Measurements from ENCODE around the gene DNAJC5. TPM values are rescaled to one million over a fixed set of nuclear protein-coding genes. Genes with fewer than 3 reads are reported as not detected.
A peak's percentile ranks its signal among the peaks of the same experiment; 100 is the strongest.

DNAJC5 gene
- total RNA-seq, 1 experiment from 2014 or later: 109 TPM

- DNase-seq (ENCODE audit: low spot score): no peak
Observed at GRCh38 chr20:63940071-63940471, 45.1 kb downstream of the DNAJC5 start.

GRCh38 chr20:63940472-63941266 lies 45.7 kb downstream of the DNAJC5 start:
- no peak for DNase-seq (ENCODE audit: low spot score)

DNA sequence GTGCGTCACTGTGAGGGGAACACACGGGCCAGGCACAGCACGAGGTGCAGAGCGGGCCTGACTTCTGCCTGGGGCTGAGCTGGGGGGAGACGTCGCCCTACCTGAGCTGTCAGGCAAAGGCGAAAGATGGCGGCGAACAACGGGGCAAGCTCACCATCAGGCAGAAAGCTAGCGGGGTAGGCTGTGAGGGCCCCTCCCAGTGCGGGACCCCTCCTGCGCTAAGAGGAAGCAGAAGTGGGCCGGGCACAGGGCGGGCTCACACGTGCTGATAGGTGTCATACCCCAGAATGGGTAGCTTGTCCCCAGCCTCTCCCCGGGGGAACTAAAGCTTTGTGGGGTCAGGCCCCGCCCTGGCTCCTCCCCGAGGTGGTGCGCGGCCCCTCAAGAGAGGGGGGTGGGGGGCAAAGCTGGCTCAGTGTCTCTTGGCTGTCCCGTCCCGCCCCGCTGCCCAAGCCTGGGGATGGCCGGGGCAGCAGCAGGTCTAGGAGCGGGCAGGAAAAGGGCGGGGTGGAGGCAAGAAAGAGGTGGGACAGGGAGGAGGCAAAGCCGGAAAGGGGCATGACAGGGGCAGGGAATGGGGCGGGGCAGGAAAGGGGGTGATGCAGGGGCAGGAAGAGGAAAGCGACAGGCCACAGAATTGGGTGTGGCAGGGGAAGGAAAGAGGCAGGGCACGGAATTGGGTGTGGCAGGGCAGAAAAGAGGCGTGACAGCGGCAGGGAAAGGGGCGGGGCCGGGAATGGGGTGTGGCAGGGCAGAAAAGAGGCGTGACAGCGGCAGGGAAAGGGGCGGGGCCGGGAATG lies 46.6 kb downstream of the DNAJC5 start:
- DNase-seq (ENCODE audit: low spot score): peak; percentile 83

GRCh38 chr20:63942250-63942951 lies 47.5 kb downstream of the DNAJC5 start:
- DNase-seq (ENCODE audit: low spot score): peak; percentile 58

- no peak for DNase-seq (ENCODE audit: low spot score)
Observed at GRCh38 chr20:63942969-63943807, 48.3 kb downstream of the DNAJC5 start.

DNA sequence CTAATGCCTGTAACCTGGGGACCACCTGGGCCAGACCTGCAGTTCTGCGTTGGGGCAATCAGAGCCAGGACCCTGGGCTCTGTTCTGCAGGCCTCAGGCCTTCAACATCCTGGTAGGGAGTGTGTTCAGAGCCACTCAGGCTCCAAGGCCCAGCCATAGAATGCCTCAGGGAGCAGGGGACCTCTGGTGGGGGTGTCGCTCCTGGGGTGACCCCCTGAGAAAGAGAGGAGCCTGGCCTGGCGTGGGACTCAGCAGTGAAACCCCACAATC lies 48.8 kb downstream of the DNAJC5 start:
- no peak for DNase-seq (ENCODE audit: low spot score)

- no peak for DNase-seq (ENCODE audit: low spot score)
Observed at GRCh38 chr20:63944078-63944941, 49.4 kb downstream of the DNAJC5 start.

- DNase-seq (ENCODE audit: low spot score): no peak
Observed at GRCh38 chr20:63945031-63945658, 50.2 kb downstream of the DNAJC5 start.

- DNase-seq (ENCODE audit: low spot score): no peak
Observed at GRCh38 chr20:63945921-63946920, 51.3 kb downstream of the DNAJC5 start.

GRCh38 chr20:63946986-63947637 lies 52.2 kb downstream of the DNAJC5 start:
- no peak for DNase-seq (ENCODE audit: low spot score)

GRCh38 chr20:63947638-63948456 lies 52.9 kb downstream of the DNAJC5 start:
- no peak for DNase-seq (ENCODE audit: low spot score)

DNA sequence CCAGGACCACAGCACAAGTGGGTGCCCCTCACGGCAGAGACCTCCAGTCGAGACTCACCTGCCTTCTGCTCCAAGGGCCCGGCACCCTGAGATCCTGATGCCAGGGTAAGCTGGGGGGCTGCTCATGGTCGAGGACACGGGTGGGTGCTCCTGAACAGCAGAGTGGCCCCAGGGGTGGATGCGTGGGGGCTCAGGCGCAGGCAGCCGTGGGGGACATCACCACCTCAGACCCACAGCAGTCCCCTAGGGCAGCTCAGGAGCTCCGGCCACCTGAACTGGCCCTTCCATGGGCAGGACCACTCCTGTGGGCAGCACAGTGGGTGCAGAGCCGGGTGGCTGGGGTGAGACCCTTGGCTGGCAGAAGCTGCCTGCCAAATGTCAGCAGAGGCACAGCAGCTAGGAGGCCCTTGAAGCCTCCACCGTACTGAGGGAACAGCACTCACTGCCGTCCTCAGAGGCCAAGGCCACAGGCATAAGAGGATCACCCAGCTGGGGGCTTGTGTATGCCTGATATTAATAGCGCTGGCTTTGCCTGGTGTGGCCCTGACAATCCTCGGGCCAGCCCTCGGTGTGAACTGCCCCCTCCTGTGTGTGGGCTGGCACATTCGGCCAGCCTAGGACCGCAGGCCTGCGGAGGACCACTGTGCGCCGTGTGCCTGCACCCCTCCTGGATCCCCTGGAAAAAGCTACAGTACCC lies 55.9 kb downstream of the DNAJC5 start:
- DNase-seq (ENCODE audit: low spot score): no peak

DNA sequence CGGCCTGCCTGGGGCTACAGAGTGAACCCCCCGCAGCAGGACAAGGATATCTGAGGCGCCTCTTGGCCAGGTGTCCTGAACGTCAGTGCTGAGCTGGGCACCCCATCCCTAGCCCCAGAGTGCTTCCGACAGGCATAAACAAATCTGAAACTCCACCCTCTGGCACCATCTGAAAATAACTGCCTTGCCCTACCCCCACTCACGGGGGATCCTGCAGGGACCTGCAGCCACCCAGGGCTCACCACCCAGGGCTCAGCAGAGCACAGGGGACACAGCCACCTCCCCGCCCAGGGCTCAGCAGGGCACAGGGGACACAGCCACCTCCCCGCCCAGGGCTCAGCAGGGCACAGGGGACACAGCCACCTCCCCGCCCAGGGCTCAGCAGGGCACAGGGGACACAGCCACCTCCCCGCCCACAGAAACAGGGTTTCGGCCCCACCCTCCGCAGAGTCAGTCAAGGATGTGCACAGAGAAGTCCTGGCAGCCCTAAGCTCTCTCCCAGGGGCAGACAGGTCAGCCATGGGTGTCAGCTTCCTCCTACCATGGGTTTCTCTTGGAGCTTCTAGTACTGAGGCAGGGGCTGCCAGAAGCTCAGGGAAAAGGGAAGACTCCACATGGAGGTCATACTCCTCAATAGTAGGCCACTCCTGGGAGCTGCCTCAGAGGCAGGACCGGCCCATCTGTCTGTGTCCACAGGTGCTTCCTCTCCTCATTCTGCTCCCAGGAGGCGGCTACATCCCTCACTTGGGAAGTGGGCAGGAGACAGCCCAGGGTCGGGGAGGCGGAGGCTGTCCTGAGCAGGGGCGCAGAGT lies 56.7 kb downstream of the DNAJC5 start:
- no peak for DNase-seq (ENCODE audit: low spot score)

GRCh38 chr20:63952210-63952535 lies 57.2 kb downstream of the DNAJC5 start:
- no peak for DNase-seq (ENCODE audit: low spot score)

- DNase-seq (ENCODE audit: low spot score): no peak
Observed at GRCh38 chr20:63952769-63953168, 57.8 kb downstream of the DNAJC5 start.
